ENCODE results near the gene ID1. TPM values are rescaled to one million over a fixed set of nuclear protein-coding genes. Genes with fewer than 3 reads are reported as not detected.
A peak's percentile ranks its signal among the peaks of the same experiment; 100 is the strongest.

ID1 gene
- total and polyA plus RNA-seq, 2 of the 13 experiments (the other 11 are each of a cell fraction or from before 2014, with no cell fraction given), result 320 to 419 TPM

- H3K27ac ChIP-seq (ENCODE audit: extremely low read length, insufficient read depth, low read length), result no peak overlapping the region
- peaks cover 43% of the 10 kb centered on the region for H3K4me1 ChIP-seq (ENCODE audit: insufficient read depth, low read length)
- no peak overlapping the region for H2AFZ ChIP-seq (ENCODE audit: low read length)
- H3K4me3 ChIP-seq (replicated peaks in 1 of 3; ENCODE audit: insufficient read depth in 1 of 3, low read depth in 2 of 3, low read length in 3 of 3), result peak overlapping the region in 1 of 3 experiments; percentile 32; a peak in 1 of 6 replicates
- ChIA-PET POLR2A (interaction anchor here (0.5 kb wide), 1 partner anchor 9 kb away, joined by 3 read pairs; no protein-coding TSS in a partner anchor), CTCF (ENCODE audit: low intra/inter-chr PET ratio, low total read pairs) (no interaction called here)
- BruUV-seq (replicated peaks), result no TSS peak
- H3K9ac ChIP-seq (ENCODE audit: insufficient read depth, low read depth, low read length), result peak overlapping the region; percentile 6; the same call in 1 of the 2 replicates
- DNase-seq (ENCODE audit: low spot score) (no peak), ATAC-seq (peak; percentile 11; the same call in 2 of the 3 replicates), FAIRE-seq (no peak)
- H4K20me1 ChIP-seq (ENCODE audit: insufficient read depth, low read length), result no peaks in the 10 kb centered on the region
- intact Hi-C loops (cut with micrococcal nuclease; ENCODE audit: unreplicated experiment) (no loop called here), in situ Hi-C loops (cut with HindIII; ENCODE audit: extremely low pct_ligation_motif_present, low pct_unique_long_range_greater_than_20kb) (no loop called here)
- no peaks in the 10 kb centered on the region for H3K79me2 ChIP-seq (ENCODE audit: insufficient read depth, low read length)
- WGBS (ENCODE audit: low lambda C conversion rate), result 14% methylated on average over 2 of the region's 4 CpGs
- peaks cover 12 to 29% of the 10 kb centered on the region in 2 experiments; a peak in 3 of 5 replicates for H3K27me3 ChIP-seq (ENCODE audit: control insufficient read depth in 1 of 2, insufficient read depth in 2 of 2, low read length in 2 of 2)
- no peaks in the 10 kb centered on the region for H3K36me3 ChIP-seq (replicated peaks in 1 of 2; ENCODE audit: control insufficient read depth in 1 of 2, insufficient read depth in 2 of 2, low read length in 2 of 2)
- H3K9me3 ChIP-seq (ENCODE audit: low read length), result no peaks in the 10 kb centered on the region
- peak overlapping the region; percentile 34; the same call in 1 of the 2 replicates for H3K4me2 ChIP-seq (ENCODE audit: low read depth, low read length)
- TF ChIP-seq PAXIP1 (CRISPR knock-in tag; conservative IDR thresholded peaks at IDR 0.05) (peak; percentile 53), FOXM1 (CRISPR knock-in tag; IDR thresholded peaks at IDR 0.05) (no peak), ZNF713 (CRISPR knock-in tag; IDR thresholded peaks at IDR 0.05) (0 out of 2 replicates have a peak, but pooled peaks have one; percentile 64), GRHL1 (CRISPR knock-in tag; conservative IDR thresholded peaks at IDR 0.05) (no peak), ZNF75D (CRISPR knock-in tag; IDR thresholded peaks at IDR 0.05; ENCODE audit: borderline replicate concordance) (no peak), HES4 (CRISPR knock-in tag; IDR thresholded peaks at IDR 0.05; ENCODE audit: borderline replicate concordance) (peak; percentile 40; the same call in 1 of the 2 replicates), TBP (CRISPR knock-in tag; IDR thresholded peaks at IDR 0.05) (no peak), LCORL (IDR thresholded peaks at IDR 0.05) (no peak), LCORL (CRISPR knock-in tag; IDR thresholded peaks at IDR 0.05) (0 out of 2 replicates have a peak, but pooled peaks have one; percentile 24)
- TF ChIP-seq, protein P1, sequence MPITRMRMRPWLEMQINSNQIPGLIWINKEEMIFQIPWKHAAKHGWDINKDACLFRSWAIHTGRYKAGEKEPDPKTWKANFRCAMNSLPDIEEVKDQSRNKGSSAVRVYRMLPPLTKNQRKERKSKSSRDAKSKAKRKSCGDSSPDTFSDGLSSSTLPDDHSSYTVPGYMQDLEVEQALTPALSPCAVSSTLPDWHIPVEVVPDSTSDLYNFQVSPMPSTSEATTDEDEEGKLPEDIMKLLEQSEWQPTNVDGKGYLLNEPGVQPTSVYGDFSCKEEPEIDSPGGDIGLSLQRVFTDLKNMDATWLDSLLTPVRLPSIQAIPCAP (CRISPR knock-in tag; IDR thresholded peaks at IDR 0.05; ENCODE audit: low read depth), result no peak
- TF ChIP-seq, protein P2, sequence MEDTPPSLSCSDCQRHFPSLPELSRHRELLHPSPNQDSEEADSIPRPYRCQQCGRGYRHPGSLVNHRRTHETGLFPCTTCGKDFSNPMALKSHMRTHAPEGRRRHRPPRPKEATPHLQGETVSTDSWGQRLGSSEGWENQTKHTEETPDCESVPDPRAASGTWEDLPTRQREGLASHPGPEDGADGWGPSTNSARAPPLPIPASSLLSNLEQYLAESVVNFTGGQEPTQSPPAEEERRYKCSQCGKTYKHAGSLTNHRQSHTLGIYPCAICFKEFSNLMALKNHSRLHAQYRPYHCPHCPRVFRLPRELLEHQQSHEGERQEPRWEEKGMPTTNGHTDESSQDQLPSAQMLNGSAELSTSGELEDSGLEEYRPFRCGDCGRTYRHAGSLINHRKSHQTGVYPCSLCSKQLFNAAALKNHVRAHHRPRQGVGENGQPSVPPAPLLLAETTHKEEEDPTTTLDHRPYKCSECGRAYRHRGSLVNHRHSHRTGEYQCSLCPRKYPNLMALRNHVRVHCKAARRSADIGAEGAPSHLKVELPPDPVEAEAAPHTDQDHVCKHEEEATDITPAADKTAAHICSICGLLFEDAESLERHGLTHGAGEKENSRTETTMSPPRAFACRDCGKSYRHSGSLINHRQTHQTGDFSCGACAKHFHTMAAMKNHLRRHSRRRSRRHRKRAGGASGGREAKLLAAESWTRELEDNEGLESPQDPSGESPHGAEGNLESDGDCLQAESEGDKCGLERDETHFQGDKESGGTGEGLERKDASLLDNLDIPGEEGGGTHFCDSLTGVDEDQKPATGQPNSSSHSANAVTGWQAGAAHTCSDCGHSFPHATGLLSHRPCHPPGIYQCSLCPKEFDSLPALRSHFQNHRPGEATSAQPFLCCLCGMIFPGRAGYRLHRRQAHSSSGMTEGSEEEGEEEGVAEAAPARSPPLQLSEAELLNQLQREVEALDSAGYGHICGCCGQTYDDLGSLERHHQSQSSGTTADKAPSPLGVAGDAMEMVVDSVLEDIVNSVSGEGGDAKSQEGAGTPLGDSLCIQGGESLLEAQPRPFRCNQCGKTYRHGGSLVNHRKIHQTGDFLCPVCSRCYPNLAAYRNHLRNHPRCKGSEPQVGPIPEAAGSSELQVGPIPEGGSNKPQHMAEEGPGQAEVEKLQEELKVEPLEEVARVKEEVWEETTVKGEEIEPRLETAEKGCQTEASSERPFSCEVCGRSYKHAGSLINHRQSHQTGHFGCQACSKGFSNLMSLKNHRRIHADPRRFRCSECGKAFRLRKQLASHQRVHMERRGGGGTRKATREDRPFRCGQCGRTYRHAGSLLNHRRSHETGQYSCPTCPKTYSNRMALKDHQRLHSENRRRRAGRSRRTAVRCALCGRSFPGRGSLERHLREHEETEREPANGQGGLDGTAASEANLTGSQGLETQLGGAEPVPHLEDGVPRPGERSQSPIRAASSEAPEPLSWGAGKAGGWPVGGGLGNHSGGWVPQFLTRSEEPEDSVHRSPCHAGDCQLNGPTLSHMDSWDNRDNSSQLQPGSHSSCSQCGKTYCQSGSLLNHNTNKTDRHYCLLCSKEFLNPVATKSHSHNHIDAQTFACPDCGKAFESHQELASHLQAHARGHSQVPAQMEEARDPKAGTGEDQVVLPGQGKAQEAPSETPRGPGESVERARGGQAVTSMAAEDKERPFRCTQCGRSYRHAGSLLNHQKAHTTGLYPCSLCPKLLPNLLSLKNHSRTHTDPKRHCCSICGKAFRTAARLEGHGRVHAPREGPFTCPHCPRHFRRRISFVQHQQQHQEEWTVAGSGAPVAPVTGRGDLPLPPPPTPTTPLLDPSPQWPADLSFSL (CRISPR knock-in tag; IDR thresholded peaks at IDR 0.05), result no peak
These were observed 33.2 kb downstream of the ID1 start for GRCh38 chr20:31638317-31638716.

Data from HepG2 (cell line).